Activated CD4-positive, alpha-beta T cell treated with anti-CD3 and anti-CD28 coated beads, Interleukin-2, amount 10 ng/mL, durations not matched to agents 24 days and 14 days (primary cell): ENCODE measurements around the gene ENAH. TPM values are rescaled to one million over a fixed set of nuclear protein-coding genes. Genes with fewer than 3 reads are reported as not detected.

Source experiments
- DNase-seq: peaks from one replicate; pipeline ENCODE4 v3.0.0; 2022
- H3K27ac Mint-ChIP-seq: one replicate; pipeline ENCODE4 v1.8.0; 2022; ENCODE audit warnings: mild to moderate bottlenecking, mixed read lengths
- H3K27me3 Mint-ChIP-seq: one replicate; pipeline ENCODE4 v1.8.0; 2022; ENCODE audit warnings: mixed read lengths
- H3K36me3 Mint-ChIP-seq: one replicate; pipeline ENCODE4 v1.8.0; 2022; ENCODE audit warnings: low read depth, mild to moderate bottlenecking, mixed read lengths
- H3K4me1 Mint-ChIP-seq: one replicate; pipeline ENCODE4 v1.8.0; 2021; ENCODE audit warnings: mixed read lengths
- H3K4me3 Mint-ChIP-seq: one replicate; pipeline ENCODE4 v1.8.0; 2022; ENCODE audit warnings: mild to moderate bottlenecking, moderate library complexity, mixed read lengths
- H3K9me3 Mint-ChIP-seq: one replicate; pipeline ENCODE4 v1.8.0; 2021; ENCODE audit warnings: mixed read lengths
- intact Hi-C: fragments of 100-400 bp; cut with micrococcal nuclease; formaldehyde crosslinking; loops from one replicate; pipeline ENCODE4 v1.15.1; 2023
- total RNA-seq: library from RNA; stranded (reverse); gene quantifications from 2 replicates; pipeline ENCODE4 v1.2.3, GENCODE V29; 2022

Gene ENAH
- total RNA-seq, 1 donor from 2014 or later: 0.33 TPM

GRCh38 chr1:225597926-225598575, 54.9 kb downstream of the ENAH start:
- Mint-ChIP-seq H3K9me3 (peaks cover 5% of the 10 kb centered on the region), H3K4me1 (no peaks in the 10 kb centered on the region), H3K4me3 (no peak overlapping the region), H3K36me3 (no peaks in the 10 kb centered on the region), H3K27ac (no peak overlapping the region), H3K27me3 (peaks cover 25% of the 10 kb centered on the region)
- no peak for DNase-seq
- intact Hi-C loops: no loop called here

DNA sequence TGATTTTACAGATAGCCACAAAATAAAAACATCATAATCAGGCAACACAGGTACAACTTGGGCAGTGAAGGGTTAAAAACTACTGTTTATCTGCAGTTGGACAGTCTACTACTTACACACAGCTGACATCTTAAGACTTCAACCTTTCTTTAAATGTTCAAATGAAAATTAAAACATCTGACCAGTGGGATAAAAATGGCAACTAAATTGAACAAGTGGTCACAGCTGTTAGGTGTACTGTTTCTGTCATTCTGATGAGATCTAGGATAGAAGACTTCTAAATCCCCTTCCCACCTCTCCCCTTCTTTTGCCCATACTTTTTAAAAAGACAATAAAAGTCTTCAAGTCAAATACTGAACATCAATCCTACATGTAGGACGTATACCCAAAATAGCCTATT, 56.2 kb downstream of the ENAH start:
- no peaks in the 10 kb centered on the region for H3K4me1 Mint-ChIP-seq
- intact Hi-C loops: no loop called here
- no peak overlapping the region for H3K4me3 Mint-ChIP-seq
- peaks cover 5% of the 10 kb centered on the region for H3K9me3 Mint-ChIP-seq
- H3K27me3 Mint-ChIP-seq: peaks cover 20% of the 10 kb centered on the region
- H3K27ac Mint-ChIP-seq: no peak overlapping the region
- H3K36me3 Mint-ChIP-seq: no peaks in the 10 kb centered on the region
- no peak for DNase-seq

- DNase-seq: no peak
- no peaks in the 10 kb centered on the region for H3K36me3 Mint-ChIP-seq
- intact Hi-C loops: no loop called here
- H3K27me3 Mint-ChIP-seq: peaks cover 20% of the 10 kb centered on the region
- no peak overlapping the region for H3K4me3 Mint-ChIP-seq
- no peak overlapping the region for H3K27ac Mint-ChIP-seq
- H3K9me3 Mint-ChIP-seq: peaks cover 5% of the 10 kb centered on the region
- H3K4me1 Mint-ChIP-seq: no peaks in the 10 kb centered on the region
These were observed 56.9 kb downstream of the ENAH start for GRCh38 chr1:225595974-225596551.

- no peaks in the 10 kb centered on the region for H3K36me3 Mint-ChIP-seq
- H3K27me3 Mint-ChIP-seq: peaks cover 20% of the 10 kb centered on the region
- H3K4me3 Mint-ChIP-seq: no peak overlapping the region
- DNase-seq: no peak
- no peaks in the 10 kb centered on the region for H3K4me1 Mint-ChIP-seq
- no peak overlapping the region for H3K27ac Mint-ChIP-seq
- intact Hi-C loops: no loop called here
- H3K9me3 Mint-ChIP-seq: peaks cover 5% of the 10 kb centered on the region
These were observed 57.5 kb downstream of the ENAH start for GRCh38 chr1:225595452-225595851.

DNA sequence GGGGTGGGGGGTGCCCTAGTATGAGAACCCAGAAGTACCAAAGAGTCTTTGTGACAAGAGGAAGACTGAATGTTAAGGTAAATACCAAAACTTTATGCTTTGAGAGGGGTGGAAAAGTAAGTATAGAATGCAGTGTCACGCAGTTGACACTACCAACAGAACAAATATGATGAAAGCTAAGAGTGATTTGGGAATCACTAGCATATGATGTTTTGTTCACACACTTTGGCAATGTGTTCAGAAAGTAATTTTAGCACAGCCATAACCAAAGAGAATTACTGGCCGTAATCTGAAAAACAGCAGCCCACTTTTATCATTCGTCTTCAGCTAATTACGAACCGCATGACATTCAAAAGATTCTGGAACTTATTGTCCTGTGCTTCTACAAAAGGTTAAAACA, 59.5 kb downstream of the ENAH start:
- Mint-ChIP-seq H3K27me3 (peaks cover 18% of the 10 kb centered on the region), H3K36me3 (no peaks in the 10 kb centered on the region), H3K4me3 (no peak overlapping the region), H3K9me3 (no peaks in the 10 kb centered on the region), H3K27ac (no peak overlapping the region), H3K4me1 (no peaks in the 10 kb centered on the region)
- no peak for DNase-seq
- intact Hi-C loops: no loop called here

- Mint-ChIP-seq H3K27ac (no peak overlapping the region), H3K27me3 (peaks cover 21% of the 10 kb centered on the region), H3K36me3 (no peaks in the 10 kb centered on the region), H3K4me1 (no peaks in the 10 kb centered on the region), H3K9me3 (no peaks in the 10 kb centered on the region), H3K4me3 (no peak overlapping the region)
- no peak for DNase-seq
- intact Hi-C loops: no loop called here
These were observed 60.4 kb downstream of the ENAH start for GRCh38 chr1:225592362-225593025.

DNA sequence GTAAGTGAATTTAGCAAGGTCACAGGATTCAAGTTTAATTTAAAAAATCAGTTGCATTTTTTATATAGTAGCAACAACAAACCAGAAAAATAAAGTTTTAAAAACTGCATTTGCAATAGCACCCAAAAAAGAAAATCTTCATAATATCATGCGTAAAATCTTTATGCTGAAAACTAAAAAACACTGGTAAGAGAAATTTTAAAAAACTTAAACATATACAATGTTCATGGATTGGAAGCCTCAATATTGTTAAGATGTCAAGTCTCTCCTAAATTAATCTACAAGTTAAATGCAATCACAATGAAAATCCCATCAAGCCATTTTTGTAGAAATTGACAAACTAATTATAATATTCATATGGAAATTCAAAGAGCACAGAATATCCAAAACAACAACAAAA, 65.6 kb downstream of the ENAH start:
- H3K4me3 Mint-ChIP-seq: no peak overlapping the region
- no peaks in the 10 kb centered on the region for H3K4me1 Mint-ChIP-seq
- H3K9me3 Mint-ChIP-seq: no peaks in the 10 kb centered on the region
- DNase-seq: no peak
- H3K36me3 Mint-ChIP-seq: no peaks in the 10 kb centered on the region
- intact Hi-C loops: no loop called here
- H3K27ac Mint-ChIP-seq: no peak overlapping the region
- peaks cover 19% of the 10 kb centered on the region for H3K27me3 Mint-ChIP-seq

GRCh38 chr1:225581186-225581585, 71.7 kb downstream of the ENAH start:
- no peaks in the 10 kb centered on the region for H3K9me3 Mint-ChIP-seq
- H3K27ac Mint-ChIP-seq: no peak overlapping the region
- H3K4me1 Mint-ChIP-seq: no peaks in the 10 kb centered on the region
- no peaks in the 10 kb centered on the region for H3K36me3 Mint-ChIP-seq
- intact Hi-C loops: no loop called here
- DNase-seq: no peak
- H3K27me3 Mint-ChIP-seq: peaks cover 26% of the 10 kb centered on the region
- no peak overlapping the region for H3K4me3 Mint-ChIP-seq

DNA sequence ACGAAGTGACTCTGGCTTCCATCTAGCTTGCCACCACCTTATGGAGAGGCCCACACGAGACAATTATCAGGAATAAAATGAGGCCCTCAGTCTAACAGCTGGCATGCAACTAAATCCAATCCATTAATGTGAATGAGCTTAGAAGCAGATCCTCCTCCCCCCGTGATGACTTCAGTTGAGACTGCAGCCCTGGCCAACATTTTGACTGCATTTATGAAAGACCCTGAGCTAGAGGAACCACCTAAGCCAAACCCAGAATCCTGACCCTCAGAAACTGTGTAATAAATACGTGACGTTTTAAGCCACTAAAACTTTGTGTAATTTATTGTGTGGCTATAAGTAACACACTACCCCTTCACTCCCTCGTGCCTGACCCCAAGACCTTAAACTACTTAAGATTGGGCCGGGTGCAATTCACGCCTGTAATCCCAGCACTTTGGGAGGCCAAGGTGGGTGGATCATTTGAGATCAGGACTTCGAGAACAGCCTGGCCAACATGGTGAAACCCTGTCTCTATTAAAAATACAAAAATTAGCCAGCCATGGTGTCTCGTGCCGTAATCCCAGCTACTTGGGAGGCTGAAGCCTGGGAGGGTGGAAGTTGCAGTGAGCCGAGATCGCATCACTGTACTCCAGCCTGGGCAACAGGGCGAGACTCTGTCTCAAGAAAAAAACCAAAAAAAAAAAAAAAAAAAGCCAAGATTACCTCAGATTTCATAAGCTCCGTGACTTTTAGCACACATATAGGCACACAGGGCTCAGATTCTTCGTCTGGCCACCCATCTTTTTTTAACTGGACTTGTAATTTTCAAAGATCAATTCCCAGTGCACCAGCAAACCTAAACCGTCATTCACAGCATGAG, 72.5 kb downstream of the ENAH start:
- H3K4me3 Mint-ChIP-seq: no peak overlapping the region
- H3K27me3 Mint-ChIP-seq: peaks cover 26% of the 10 kb centered on the region
- H3K4me1 Mint-ChIP-seq: no peaks in the 10 kb centered on the region
- no peak overlapping the region for H3K27ac Mint-ChIP-seq
- H3K9me3 Mint-ChIP-seq: no peaks in the 10 kb centered on the region
- DNase-seq: no peak
- no peaks in the 10 kb centered on the region for H3K36me3 Mint-ChIP-seq
- intact Hi-C loops: no loop called here

- Mint-ChIP-seq H3K27me3 (peaks cover 23% of the 10 kb centered on the region), H3K36me3 (no peaks in the 10 kb centered on the region), H3K9me3 (no peaks in the 10 kb centered on the region), H3K4me1 (no peaks in the 10 kb centered on the region), H3K27ac (no peak overlapping the region), H3K4me3 (no peak overlapping the region)
- intact Hi-C loops: no loop called here
- no peak for DNase-seq
These were observed 74.5 kb downstream of the ENAH start for GRCh38 chr1:225578251-225578977.

- H3K27ac Mint-ChIP-seq: no peak overlapping the region
- H3K4me3 Mint-ChIP-seq: no peak overlapping the region
- H3K4me1 Mint-ChIP-seq: no peaks in the 10 kb centered on the region
- intact Hi-C loops: no loop called here
- no peaks in the 10 kb centered on the region for H3K9me3 Mint-ChIP-seq
- no peaks in the 10 kb centered on the region for H3K36me3 Mint-ChIP-seq
- peaks cover 21% of the 10 kb centered on the region for H3K27me3 Mint-ChIP-seq
- DNase-seq: no peak
These were observed 75.7 kb downstream of the ENAH start for GRCh38 chr1:225577241-225577640.

- Mint-ChIP-seq H3K4me1 (no peaks in the 10 kb centered on the region), H3K36me3 (no peaks in the 10 kb centered on the region), H3K27ac (no peak overlapping the region), H3K4me3 (no peak overlapping the region), H3K9me3 (no peaks in the 10 kb centered on the region), H3K27me3 (peaks cover 7% of the 10 kb centered on the region)
- no peak for DNase-seq
- intact Hi-C loops: no loop called here
These were observed 79.7 kb downstream of the ENAH start for GRCh38 chr1:225573216-225573615.

GRCh38 chr1:225572422-225572821, 80.5 kb downstream of the ENAH start:
- Mint-ChIP-seq H3K36me3 (no peaks in the 10 kb centered on the region), H3K27me3 (peaks cover 5% of the 10 kb centered on the region), H3K27ac (no peak overlapping the region), H3K4me1 (no peaks in the 10 kb centered on the region), H3K9me3 (no peaks in the 10 kb centered on the region), H3K4me3 (no peak overlapping the region)
- DNase-seq: no peak
- intact Hi-C loops: no loop called here
